Effector CD8-positive, alpha-beta T cell (primary cell): ENCODE data around the gene LRTM2.
A peak's percentile ranks its signal among the peaks of the same experiment; 100 is the strongest.

Experiments used
- DNase-seq: peaks from one replicate; lab custom pipeline; 2025; lab: John Stamatoyannopoulos, UW
- total RNA-seq, 4 experiments: gene quantifications; one replicate each; lab custom pipeline; 2026; lab: John Stamatoyannopoulos, UW

LRTM2 gene
- 0 to 0.37 (median 0.32) reads per million in 4 experiments for total RNA-seq

DNA sequence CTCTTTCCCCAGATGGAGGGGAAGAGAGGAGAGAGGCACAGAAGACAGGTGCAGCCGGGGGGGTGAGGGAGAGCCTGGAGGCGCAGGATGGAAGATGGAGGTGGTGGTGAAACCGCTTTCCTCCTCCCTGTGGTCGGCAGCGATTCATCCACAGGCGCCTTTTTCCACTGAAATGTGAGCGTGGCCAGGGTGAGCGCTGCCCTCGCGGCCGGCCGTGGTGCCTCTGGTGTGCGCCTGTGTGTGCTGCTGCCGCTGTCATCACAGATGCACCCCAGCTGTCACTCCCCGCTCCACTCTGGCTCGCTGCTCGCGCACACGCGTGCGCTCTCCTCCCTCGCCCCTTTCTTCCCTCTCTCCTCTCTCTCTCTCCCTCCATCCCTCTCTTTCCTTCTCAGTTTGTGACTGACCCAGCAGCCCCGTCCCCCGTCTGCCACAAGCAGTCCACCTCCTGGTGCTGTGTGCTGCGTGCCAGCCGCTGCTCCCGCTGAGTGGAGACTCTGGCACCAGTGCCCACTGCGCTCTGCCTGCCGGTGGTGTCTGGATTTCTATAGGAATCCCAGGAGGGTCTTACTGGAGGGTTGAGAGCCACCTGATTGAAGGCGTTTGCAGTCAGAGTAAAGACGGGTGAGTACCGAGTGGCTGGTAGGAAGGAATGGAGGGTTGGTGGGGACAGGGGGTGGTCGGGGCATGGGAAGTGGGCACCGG, at the start of gene LRTM2:
TSS of gene LRTM2 (plus strand) at position 375 of the 705 bp plus-strand sequence. CDS start 7,584 bp downstream, outside the sequence.
- DNase-seq = no peak

DNA sequence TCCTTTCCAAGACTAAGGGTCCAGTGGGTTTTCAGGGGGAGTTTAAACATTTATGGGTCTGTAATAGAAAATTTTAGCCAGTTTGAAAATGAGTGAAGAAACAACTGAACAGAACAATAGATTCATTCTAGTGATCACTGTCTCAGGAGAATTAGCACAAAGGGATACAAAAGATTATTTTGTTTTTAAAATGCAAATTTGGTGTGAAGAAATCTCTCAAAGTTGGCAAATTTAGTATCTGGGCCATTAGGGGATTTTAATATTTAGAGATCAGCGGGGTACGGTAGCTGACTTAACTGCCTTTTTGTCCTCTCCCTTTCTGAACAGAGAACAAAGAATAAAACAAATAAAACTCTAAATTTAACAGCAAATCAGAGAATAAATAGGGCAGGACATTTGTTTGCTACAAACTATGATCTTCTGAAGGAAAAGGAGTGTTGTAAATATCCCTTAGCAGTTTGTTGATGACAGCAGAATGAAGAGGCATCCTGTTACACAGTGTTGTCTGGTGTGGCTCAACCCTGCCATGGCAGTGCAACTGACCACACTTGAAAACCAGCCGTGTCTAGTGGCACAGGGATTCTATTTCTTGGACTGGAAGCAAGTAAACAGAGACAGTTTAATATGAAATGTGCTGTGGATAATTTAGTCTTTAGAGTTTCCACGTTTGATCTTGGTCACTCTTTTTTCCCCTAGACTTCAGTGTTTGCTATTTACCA, 46.3 kb upstream of the LRTM2 start:
- DNase-seq = no peak

GRCh38 chr12:1776170-1776921, 44.0 kb upstream of the LRTM2 start:
- DNase-seq = no peak

- DNase-seq = no peak
These were observed 42.6 kb upstream of the LRTM2 start for GRCh38 chr12:1777798-1778197.

GRCh38 chr12:1778911-1779310, 41.5 kb upstream of the LRTM2 start:
- DNase-seq = no peak

DNA sequence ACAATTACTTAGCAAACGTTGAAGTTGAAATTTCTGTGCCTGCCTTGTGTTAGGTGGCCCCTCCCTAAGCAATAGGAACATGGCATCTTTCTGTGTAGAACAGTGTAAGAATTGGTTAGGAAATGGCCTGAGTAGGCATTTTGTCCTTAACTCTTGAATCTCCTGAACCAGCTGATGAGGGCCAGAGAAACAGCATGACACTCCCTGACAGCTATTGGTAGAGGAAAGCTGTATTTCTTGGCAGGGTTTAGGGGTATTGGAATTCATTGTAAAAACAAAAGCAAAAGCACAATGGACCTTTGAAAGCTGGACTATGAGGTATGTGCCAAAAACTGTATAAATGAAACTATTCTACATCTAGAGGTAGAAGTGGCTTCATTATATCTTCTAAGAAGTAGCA, 40.6 kb upstream of the LRTM2 start:
- DNase-seq = no peak

DNA sequence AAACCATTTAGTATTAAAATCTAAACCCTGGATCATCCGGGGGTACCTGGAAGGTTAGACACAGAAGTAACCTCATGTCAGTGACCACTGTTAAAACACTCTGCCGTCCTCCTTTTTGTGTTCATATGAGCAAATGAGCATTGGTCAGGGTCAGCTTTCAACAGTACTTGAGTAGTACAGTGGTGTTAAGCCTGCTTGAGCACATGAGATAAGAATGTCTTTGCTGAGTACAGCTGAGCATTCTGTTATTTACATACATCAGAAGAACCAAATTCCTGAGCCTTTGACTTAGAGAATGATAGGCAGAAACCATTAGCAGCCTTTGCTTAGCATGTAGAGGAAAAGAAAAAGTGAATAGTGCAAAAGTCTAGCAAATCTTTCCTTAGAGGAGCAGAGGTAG, 38.6 kb upstream of the LRTM2 start:
- no peak for DNase-seq

DNA sequence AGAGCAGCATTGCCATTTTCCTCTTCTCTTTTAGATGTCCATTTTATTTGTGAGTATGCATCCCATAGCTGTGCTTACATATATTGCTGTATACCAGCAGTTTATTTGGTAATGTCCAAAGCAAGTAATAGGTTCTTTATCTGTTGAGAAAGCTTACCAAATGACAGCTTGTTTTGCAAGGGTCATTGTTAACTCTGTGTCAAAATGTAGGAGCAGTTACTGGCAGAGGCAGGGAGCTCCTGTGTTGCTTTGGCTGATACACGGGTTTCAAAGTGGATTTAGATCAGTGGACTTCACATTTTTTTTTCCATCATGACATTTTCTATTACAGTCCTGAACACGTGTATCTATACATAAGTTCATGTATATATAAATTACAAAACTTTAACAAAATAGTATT, 38.1 kb upstream of the LRTM2 start:
- no peak for DNase-seq

GRCh38 chr12:1787714-1788113, 32.7 kb upstream of the LRTM2 start:
- DNase-seq = no peak

DNA sequence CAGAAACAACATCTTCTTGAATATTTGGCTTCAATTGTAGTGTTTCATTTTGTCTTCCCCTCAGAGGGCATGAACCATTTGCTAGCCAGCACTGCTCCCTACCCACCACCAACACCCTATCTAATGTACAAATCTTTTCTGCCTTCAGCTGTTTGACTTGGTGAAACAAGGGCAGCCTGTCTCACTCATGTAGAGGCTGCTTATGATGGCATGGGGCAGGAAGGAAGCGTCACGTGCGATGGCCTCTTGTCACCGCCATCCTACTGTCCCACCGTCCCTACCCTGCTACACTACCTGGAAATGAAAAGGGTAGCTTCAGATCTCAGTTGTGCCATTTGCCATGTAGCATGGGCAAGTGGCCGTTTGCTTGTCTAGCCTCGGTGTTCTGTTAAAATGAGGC, 29.9 kb upstream of the LRTM2 start:
- no peak for DNase-seq

GRCh38 chr12:1791104-1791841, 29.1 kb upstream of the LRTM2 start:
- DNase-seq = peak; percentile 50

GRCh38 chr12:1792406-1792805, 28.0 kb upstream of the LRTM2 start:
- DNase-seq = no peak

- DNase-seq = no peak
These were observed 26.7 kb upstream of the LRTM2 start for GRCh38 chr12:1793426-1794210.

DNA sequence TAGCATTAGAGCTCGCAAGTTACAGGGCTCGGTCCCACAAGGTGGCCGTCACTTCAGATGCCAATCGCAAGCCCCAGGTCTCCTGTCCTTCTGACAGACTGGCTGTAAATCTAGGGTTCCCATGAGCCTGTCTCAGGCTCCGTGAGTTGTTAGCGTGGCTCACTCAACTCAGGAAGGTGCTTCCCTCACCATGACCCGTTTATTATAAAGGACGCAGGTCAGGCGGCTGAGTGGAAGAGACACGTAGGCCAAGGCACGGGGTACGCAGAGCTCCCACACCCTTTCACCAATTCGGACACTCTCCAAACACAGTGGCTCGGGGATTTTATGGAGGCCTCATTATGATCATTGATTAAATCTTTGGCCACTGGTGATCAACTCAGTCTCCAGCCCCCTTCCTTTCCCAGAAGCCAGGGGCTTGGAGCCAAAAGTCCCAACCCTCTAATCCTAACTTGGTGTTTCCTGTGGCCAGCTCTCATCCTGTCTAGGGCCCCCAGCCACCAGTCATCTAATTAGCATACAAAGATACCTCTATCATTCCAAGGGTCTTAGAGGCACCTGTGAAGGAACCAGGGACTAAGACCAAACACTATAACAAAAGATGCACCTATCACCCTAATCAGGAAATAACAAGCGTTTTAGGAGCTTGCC, 25.8 kb upstream of the LRTM2 start:
- DNase-seq = no peak

DNA sequence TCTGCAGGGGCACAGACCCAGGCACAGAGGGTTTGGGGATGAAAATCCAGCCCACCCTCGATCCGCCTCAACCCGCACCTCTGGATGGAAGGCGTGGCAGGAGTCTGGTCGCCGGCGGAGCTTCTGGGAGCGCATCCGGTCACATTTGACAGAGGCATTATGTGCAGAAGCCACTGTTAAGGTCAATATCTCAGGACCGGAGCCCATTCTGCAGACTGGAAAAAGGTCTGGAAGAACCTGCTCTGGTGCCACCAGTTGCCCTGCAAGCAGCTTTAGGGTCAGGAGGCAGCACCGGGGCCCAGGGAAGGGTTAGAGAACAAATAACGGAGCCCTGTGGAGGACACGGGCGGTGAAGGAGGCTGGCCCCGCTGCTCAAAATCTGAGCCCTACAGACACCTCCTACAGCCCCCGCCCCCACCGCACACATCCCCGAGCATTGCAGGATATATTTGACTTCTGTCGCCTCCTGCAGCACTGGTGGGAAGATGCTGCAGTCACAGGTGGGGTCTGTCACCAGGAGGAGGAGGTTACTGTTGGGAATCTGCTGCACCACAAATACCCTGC, 25.1 kb upstream of the LRTM2 start:
- no peak for DNase-seq

- peak; percentile 89 for DNase-seq
These were observed 24.4 kb upstream of the LRTM2 start for GRCh38 chr12:1795785-1796514.

- peak; percentile 31 for DNase-seq
These were observed 23.8 kb upstream of the LRTM2 start for GRCh38 chr12:1796515-1797010.

DNA sequence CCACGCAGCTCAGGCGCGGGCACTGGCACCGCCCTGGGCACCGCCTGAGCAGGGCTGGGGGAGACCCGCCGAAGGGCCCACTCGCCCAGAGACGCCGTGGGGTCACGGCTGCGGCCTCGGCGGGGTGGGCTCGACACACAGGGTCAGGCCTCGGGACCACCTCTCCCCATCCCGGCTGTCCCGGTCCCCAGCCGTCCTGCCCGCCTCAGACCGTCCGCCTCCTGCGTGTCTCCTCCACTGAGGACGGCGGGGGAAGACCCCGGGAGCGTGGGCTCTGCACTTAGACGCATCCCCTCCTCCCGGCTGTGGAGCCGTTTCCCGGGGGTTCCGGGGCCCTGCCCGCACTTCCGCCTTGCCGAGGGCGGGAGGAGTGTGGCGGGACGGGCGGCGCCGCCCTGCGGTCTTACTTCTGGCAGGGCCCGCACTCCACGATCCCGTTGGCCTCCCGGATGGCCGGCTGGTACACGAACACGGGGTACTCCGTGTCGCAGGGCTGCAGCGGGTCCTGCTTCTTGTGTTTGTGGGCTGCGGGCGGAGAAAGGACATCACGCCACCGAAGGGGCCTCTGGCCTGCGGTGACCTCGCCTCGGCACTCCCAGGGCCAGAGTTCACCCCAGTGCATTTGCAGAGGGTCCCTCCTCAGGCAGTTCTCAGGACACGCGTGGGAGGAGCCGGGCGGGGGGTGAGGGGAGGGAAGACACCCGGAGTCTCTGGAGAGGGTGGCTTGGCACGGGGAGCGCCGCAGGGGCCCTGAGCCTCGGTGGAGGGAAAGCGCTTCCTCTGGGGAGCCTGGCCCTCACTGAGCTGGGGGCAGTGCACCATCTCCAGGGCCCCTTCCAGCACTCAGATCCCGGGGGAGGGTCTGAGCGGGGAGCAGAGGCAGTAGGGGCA, 23.1 kb upstream of the LRTM2 start:
- DNase-seq = peak; percentile 46
